ENCODE data around the gene YIF1B.

DNA sequence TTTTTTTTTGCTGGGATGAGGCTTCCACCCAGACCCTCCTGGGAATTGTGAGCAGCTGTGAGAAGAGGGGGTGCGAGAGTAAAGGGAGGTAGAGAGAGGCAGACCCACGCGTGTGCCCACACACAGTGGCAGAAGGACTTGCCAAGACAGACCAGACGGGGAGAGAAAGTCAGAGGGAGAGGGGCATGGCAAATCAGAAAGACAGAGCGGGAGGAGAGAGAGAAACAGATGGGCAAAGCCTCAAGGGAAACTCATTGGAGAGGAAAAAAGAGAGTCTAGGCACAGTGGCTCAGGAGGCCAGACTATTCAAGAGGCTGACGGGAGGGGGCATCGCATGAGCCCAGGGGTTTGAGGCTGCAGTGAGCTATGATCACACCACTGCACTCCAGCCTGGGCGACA lies 36.9 kb upstream of the YIF1B start:
- TF ChIP-seq, protein P1, sequence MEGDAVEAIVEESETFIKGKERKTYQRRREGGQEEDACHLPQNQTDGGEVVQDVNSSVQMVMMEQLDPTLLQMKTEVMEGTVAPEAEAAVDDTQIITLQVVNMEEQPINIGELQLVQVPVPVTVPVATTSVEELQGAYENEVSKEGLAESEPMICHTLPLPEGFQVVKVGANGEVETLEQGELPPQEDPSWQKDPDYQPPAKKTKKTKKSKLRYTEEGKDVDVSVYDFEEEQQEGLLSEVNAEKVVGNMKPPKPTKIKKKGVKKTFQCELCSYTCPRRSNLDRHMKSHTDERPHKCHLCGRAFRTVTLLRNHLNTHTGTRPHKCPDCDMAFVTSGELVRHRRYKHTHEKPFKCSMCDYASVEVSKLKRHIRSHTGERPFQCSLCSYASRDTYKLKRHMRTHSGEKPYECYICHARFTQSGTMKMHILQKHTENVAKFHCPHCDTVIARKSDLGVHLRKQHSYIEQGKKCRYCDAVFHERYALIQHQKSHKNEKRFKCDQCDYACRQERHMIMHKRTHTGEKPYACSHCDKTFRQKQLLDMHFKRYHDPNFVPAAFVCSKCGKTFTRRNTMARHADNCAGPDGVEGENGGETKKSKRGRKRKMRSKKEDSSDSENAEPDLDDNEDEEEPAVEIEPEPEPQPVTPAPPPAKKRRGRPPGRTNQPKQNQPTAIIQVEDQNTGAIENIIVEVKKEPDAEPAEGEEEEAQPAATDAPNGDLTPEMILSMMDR (optimal IDR thresholded peaks at IDR 0.05 in 1 of 3, IDR thresholded peaks at IDR 0.05 in 1 of 3, conservative IDR thresholded peaks at IDR 0.05 in 1 of 3; ENCODE audit: extremely low read depth in 1 of 3, insufficient read depth in 2 of 3, low read length in 3 of 3), result no peak
- no peak for TF ChIP-seq EZH2 (IDR thresholded peaks at IDR 0.05; ENCODE audit: low read length)
